HG02970 (cell line): ENCODE measurements around the gene ZNF423.

ENCODE experiments used
- ATAC-seq: cut with Tn5 transposase; IDR thresholded peaks from one replicate; pipeline ENCODE4 v1.9.1; 2021; ENCODE audit warnings: mild to moderate bottlenecking, moderate library complexity, moderate number of reproducible peaks; ENCODE audit not compliant: unreplicated experiment, low FRiP score

ZNF423 gene

DNA sequence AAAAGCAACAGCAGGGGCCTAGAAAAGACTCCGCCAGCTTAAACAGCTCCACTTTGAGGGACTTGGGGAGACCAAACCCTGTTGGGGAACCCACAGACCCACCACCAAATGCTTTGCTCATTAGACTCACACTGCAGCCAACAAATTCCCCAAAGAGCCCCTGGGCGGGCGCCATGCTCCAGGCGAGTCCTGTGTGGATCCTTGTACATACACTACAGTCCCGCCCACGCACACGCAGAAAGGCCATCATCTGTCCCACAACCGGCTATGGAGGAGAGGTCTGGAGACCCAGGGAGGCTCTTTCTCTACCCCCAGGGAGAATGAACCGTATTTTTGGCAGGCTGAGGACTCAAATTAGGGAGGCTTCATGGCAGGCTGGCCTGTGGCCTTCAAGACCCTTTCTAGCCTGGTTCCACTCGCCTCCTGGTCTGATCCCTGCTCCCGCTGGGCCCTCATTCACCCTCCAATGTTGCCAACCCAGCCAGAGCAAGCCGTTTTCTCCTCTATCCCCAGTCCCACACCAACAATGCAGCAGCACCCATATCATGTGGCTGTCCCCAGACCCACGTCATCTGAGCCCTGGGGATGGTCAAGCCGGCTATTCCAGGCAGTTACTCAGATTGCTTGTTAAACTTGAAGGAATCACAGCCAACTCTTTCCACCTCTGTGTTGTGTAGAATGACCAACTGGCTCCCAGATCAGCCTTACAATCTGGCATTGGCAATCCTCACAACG lies 27.2 kb downstream of the ZNF423 start:
- no peak for ATAC-seq

DNA sequence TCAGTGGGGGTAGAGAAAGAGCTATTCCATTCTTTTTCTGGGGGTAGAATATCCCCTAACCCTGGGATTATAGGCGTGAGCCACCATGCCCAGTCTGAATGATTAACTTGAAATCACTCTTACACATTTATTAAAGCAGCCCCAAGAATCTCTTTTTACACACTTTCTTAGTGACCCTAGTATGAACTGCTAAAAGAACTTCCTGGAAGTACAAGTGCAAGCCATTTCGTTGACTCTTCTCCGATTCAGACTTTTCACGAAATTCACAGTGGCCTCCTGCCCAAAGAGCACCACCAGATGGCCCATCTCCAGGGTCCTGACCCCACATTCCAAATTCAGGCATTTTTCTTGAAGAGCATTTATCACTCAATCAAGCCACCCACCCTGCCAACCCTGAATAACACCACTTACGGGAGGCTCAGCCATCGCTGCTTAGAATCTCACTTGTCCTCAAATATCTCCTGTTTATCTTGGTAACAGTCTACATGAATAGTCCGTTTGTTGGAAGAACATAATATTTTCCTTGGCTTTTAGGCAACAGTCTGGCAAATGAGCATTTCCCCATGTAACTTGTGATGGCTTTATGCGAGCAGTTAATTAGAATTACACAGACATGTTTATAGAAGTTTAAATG lies 28.0 kb downstream of the ZNF423 start:
- ATAC-seq: no peak

DNA sequence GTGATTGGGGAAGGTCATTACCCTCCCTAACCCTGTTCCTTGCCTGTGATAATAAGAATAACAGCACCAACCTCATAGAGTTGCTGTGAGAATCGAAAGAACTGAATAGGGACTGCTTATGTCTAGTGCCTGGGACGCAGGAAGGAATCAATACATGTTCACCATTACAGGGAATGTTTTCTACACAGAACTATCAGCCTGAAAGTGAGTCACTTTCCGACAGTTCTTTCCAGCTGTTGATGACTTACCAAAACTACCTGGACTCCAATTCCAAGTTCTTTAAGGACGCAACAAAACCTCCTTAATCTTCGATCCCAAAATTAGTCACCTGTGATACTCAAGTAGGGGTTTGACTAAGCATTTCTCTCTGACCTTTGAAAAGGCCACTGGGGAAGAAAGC lies 29.4 kb downstream of the ZNF423 start:
- ATAC-seq: no peak

DNA sequence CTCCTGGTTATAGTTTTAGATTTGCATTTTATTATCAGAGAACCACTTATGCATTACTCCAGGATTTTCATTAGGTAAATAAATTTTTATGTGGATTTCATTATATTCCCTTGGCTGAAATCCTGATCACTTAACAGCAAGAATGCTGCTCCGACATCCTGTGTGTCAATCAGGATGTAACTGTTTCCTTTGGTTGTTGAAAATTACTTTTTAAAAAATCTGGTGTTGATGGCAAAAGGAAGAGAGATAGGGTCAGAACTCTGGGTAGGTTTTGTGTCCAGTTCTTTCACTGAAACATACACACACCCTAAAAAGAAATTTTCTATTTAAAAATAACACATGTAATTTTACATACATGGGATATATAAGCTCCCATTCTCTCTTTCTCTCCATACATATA lies 30.9 kb downstream of the ZNF423 start:
- no peak for ATAC-seq

DNA sequence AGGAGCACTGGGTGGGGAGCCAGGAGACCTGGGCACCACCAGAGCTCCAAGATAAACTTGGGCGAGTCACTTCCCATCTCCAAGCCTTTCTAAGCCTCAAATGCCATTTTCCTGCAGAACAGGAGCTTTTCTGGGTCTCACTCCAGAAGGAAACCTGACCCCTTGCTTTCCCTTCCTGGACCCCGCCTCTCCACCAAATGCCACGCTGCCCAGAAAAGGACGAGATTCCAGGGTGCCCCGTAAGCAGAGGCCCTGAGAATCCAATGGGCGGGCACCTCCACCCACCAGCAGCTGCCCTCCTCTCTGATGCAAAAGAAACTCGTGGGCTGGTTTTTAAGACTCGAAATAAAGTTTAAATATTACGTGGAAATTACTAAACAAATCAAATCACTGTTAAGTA lies 31.3 kb downstream of the ZNF423 start:
- no peak for ATAC-seq

DNA sequence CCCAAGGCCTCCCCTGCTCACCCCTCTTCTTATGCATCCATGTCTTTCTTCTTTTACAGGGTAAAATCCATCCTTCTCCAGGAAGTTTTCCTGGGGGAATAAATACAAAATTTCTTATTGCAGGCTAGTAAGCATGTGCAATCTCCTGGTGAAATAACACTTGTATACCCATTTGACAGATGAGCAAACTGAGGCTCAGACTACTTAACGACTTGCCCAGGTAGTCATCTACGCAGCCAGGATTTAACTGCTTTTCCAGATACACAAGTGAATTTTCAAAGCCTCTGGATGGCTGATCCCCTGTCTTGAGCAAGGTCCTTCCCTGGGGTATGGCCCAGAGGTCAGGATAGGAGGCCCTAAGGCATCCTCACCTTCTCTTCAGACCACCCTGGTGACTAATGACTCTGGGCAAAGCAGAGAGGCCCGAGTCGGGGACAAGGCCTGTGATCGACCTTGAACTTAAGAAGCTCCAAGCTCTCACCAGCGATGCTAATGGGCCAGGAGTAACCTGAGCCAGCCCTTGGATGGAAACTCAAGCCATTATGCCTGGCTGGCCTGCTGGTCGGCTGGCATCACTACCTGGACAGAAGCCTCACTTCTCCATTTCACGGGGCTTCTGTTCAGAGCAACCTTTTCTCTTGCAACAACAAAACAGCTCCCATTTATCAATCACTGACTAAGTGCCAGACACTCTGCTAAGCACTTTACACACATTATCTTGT lies 33.1 kb downstream of the ZNF423 start:
- ATAC-seq: no peak

DNA sequence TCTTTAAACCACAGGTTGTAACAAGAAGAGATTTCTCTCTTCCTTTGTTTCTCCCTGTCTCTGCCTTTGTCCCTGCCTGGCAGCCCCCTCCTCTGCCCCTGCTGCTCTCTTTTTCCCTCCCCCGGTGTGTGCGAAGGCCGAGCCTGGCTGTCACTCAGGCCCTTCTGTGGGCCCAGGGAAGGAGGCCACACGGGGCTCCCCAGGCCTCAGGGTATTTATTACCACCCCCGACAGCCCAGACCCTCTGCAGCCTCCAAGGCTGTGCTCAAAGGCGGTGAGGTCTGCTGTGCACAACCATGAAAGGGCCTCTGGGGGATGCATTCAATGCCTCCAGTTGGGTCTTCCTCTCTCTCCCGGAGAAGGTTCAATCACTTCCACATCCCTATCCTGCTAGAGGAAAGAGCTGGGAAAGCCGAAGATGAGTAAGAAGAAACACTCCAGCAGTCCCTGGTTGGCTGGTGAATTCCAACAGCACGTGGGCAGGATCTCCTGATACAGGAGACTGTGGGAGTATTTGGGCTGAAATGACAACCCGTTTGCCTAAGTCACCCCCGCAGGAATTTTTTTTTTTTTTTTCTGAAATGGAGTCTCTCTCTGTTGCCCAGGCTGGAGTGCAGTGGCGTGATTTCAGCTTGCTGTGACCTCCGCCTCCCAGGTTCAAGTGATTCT lies 34.2 kb downstream of the ZNF423 start:
- ATAC-seq: no peak

DNA sequence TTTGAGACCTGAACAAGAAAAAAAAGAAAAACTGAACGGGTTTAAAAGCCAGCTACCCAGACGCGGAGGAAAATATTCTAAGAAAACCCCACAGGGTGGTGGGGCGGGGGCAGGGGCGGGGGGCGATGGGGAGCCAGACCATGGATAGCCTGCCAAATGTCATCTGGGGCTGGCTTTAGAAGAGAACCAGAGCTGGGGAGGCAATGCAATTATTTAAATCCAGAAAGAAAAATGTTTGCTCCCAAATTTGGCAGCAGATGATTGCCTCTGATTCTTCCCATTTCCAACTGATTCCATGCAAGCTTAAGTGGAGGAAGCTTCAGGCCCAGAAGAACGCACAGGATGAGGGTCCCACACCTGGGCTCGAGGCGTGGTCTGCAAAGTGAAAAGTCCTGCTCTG lies 34.8 kb downstream of the ZNF423 start:
- no peak for ATAC-seq

DNA sequence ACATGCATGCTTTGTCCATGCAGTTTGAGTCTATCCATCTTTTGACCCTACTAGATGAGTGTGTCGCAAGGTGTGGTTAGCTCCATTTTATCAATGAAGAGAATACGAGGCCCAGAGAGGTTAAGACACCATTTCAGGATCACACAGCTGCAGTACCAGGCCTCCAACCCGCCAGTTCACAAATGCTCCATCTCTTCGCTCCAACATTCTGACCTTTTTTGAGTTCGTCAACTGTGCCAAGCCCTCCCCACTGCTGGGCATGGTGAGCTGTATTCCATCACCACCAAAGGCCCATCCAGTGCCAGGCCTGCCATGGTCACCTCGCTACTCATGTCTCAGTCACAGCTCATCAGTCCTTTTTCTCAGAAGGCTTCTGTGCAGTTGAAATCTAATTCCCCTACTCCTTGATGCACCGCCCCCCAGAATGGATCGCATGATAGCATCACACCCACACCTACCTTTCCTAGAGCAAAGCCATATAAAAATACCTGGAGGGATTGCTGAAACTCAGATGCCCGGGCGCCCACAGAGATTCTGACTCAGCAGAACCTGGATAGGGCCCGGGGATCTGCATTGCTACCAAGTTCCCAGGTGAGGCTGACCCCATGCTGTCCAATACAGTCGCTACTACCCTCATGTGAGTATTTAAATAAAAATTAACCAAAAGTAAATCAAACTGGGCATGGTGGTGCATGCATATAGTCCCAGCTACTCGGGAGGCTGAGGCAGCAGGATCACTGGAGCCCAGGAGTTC lies 38.0 kb downstream of the ZNF423 start:
- ATAC-seq: no peak

DNA sequence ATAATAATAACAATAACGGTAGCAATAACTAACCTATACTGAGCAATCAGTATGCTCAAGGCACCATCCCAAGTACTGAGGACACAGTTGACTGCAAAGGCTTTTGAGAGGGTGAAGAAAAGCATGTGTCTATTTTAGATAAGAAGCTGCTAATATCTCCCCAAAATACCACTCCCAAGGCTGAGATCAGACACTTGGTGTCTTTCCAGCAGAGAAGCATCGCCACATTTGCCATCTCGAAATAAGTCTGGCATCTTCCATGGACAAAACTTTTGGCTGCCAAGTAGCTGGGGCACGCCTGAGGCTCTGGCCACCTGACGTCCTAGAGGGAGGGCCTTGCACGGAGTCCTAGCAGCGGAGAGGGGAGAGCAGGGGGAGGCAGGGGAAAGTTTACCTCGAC lies 39.0 kb downstream of the ZNF423 start:
- no peak for ATAC-seq

DNA sequence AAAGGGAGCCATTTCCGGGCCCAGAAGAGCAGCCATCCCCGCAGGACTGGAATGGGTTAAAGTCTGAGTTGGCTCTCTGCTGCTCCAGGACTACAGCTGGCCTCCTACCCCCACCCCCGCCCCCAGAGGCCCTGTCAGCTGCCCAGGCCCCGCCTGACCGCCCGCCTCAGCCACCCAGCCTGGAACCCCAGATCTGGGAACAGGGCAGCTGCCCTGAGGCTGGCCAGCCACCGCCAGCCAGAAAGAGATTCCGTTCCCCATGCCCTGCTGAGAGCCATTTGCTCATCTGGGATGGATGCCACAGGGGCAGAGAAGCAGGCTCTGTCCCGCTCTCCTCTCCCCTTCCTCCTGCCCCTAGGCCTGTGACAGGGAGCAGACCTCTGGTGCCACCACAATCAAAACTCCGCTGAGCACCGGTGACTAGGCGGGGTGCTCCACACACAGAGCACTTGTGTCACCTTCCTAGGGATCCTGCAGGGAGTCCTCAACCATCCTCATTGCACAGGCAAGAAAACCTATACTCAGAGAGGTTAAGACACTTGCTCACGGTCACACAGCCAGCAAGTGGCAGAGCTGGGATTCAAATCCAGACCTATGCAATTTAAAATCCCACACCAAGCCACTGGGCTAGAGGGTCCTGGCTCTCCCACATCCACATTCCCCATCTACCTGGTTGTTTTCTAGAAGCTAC lies 44.1 kb downstream of the ZNF423 start:
- ATAC-seq: no peak

DNA sequence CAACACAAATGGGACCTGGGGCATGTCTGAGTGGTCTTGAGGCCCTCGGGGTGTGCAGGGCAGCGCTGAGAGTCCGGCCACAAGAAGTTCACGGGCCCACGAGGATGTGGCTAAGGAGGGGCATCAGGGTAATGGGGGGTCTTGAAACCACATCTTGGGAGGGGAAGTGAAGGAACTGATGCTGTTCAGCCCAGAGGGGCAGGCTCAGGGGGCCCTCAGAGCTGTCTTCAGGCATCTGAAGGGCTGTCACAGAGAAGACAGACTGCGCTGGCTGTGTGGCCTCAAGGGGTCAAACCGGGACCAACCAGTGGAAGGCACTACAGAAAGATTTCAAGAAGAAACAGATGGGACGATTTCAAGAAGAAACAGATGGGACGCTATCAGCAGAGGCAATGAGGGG lies 45.1 kb downstream of the ZNF423 start:
- no peak for ATAC-seq

DNA sequence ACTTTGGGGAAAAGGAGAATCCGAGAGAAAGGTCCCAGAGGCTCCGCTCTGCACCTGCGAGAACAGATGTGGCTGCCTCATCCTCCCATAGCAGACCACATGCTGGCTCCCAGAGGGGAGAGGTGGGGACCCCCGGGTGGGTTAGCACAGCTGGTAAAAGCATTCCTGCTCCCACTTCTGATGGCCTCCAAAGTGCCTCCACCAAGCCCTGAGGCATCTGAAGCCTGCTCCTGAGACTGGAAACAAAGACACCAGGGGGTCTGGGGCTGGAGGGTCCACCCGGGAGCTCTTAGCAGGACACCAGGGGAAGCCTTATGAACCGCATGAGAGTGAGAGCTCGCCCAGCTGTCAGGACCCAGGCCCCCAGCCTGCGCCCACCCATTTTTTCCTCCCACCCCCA lies 46.4 kb downstream of the ZNF423 start:
- ATAC-seq: no peak

DNA sequence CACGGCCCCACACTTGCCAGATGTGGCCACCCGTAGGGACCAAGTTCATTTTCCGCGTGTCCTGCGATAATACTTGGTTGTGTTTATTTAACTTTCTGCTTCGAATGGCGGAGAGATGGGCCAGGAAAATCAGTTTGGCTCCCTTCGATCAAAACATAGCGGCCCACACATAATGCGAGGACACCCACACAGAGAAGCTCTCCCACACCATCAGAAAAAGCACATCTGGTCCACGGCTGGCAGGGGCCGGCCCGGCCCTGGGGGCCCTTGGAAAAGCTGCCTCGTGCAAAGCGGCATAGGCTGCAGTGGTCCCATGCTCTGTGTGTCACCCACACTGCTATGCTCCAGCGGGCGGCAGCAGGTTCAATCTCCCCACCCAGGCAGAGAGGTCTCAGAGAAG lies 46.9 kb downstream of the ZNF423 start:
- no peak for ATAC-seq

DNA sequence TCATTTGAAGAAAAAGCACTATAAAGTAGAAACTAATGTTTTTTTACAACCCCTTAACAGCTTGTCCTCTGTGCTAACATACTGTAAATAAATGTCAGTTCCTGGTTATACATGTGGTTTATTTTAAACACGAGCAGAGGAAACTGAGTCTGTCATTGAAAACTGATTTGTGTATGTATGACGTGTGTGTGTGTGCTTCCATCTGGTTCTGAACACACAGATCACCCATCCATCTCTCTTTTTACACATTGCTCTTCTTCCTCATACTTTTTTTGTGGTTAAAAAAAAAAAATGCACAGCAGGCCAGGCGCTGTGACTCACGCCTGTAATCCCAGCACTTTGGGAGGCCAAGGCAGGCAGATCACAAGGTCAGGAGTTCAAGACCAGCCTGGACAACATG lies 49.5 kb downstream of the ZNF423 start:
- ATAC-seq: no peak

DNA sequence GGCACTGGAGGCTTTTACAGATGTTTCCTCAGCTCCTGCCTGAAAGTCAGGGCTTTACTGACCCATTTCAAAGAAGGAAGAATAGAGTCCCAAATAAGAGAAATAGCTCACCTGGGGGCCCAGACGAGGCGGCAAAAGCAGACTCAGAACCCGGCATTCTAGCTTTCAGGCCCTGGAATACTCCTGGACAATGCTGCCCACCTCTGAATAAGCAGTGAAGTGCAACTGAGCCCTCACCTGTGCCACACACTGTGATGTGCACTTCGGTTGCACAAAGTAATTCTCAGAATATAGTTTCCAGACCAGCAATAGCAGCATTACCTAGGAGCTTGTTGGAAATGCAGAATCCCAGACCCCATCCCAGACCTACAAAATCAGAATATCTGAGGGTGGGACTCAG lies 54.6 kb downstream of the ZNF423 start:
- no peak for ATAC-seq

DNA sequence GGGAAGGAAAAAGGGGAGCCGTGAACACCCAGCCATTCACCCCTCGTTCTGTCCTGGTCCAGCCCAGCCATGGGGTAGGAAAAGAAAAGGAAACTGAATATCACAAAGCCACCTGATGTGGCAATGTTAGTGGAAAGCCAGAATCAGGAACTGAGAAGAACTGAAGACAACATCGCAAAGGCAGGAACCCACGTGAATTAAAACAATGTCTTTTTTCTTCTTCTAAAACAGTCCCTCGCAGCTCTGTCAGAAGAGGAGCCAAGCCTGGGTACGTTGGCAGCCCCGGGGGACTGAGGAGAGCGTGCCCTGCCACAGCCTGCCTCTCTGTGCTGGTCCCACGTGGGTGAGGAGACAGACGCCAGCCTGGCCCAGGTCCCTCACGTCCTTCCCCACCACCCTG lies 55.0 kb downstream of the ZNF423 start:
- ATAC-seq: no peak

DNA sequence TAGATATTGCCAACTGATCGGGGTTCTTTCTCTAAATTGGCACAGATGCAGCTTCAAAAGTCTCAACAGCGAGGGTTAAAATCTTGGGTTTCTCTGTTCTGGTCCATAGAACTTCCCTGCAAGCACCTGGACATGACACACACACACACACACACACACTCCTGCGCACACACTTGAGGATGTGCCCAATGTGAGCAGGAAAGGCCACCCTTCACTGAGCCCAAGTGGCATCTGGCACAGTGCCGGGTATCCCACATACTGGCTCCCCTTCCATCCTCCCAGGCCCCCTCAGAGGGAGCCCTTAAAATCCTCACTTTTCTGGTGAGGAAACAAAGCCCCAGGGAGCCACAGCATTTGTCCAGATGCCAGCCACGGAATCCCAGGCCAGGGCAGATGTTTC lies 55.5 kb downstream of the ZNF423 start:
- no peak for ATAC-seq

DNA sequence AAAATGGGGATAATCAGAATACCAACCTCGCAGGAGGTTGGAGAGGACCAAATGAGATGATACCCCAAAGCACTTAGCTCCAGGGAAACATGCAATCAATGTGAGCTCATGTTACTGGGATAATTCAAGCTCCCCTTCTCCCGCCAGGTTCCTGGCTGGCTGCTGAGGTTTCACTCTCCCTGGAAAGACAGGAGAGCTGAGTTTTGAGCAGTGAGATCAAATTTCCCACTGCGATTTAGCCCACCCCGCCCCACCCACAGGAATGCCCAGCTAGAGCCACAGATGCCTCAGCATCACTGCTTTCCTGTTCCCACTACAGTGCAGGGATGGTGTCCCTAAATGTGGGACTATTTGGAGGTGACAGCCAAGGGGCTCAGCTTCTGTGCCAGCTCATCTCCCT lies 56.7 kb downstream of the ZNF423 start:
- ATAC-seq: no peak

DNA sequence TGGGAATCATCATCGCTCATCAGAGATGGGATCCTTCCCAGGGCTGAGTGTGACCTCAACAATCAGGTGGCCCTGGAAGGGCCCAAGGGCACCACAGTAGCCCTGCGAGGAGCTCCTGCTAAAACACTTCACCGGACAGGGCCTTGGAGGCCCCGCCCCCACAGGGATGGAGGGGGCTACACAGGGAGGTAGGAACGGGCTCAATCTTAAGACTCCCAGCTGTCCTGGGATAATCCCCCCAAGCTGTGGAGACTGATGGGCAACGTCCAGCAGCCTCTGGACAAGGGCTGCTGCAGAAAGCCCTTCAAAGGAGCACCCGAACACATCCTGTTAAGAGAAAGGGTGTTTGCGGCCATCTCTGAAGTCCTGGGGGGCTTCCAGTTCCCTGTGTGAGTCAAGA lies 60.4 kb downstream of the ZNF423 start:
- no peak for ATAC-seq
